ENCODE measurements around the gene FAM151B. TPM values are rescaled to one million over a fixed set of nuclear protein-coding genes. Genes with fewer than 3 reads are reported as not detected.

The FAM151B gene
- total RNA-seq, 2 donors from 2014 or later = 3.9 to 7.4 TPM

DNA sequence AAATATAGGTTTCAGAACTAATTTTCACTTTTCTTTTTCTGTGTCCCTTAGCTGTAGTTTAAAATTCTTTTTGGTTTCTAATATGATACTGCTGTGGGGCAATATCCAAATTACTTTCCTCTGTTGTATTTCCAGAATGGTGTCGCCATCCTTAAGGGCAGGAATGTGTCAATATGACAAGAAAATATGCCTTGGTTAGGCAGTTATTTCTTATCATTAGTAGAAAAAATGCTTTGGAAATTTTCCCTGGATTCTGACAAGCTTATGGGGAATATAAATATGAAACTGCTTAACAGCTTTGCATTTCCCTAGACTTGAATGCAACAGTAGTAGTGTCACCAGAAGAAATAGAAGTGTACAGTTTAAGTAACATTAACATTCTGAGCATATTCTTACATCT lies 52.8 kb downstream of the FAM151B start:
- TF ChIP-seq, protein P1, sequence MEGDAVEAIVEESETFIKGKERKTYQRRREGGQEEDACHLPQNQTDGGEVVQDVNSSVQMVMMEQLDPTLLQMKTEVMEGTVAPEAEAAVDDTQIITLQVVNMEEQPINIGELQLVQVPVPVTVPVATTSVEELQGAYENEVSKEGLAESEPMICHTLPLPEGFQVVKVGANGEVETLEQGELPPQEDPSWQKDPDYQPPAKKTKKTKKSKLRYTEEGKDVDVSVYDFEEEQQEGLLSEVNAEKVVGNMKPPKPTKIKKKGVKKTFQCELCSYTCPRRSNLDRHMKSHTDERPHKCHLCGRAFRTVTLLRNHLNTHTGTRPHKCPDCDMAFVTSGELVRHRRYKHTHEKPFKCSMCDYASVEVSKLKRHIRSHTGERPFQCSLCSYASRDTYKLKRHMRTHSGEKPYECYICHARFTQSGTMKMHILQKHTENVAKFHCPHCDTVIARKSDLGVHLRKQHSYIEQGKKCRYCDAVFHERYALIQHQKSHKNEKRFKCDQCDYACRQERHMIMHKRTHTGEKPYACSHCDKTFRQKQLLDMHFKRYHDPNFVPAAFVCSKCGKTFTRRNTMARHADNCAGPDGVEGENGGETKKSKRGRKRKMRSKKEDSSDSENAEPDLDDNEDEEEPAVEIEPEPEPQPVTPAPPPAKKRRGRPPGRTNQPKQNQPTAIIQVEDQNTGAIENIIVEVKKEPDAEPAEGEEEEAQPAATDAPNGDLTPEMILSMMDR (IDR thresholded peaks at IDR 0.05) = no peak
- Histone ChIP-seq H3K36me3 (no peaks in the 10 kb centered on the region), H3K4me3 (no peak overlapping the region), H3K9me3 (no peaks in the 10 kb centered on the region), H3K27me3 (replicated peaks; ENCODE audit: insufficient read depth) (no peaks in the 10 kb centered on the region), H3K27ac (no peak overlapping the region), H3K4me1 (ENCODE audit: control insufficient read depth in 1 of 2, low read depth in 2 of 2) (no peaks in the 10 kb centered on the region)
- DNase-seq (ENCODE audit: low spot score) = no peak
- no peak for ATAC-seq (ENCODE audit: insufficient number of reproducible peaks, low FRiP score, low read depth)

- TF ChIP-seq, protein P1 (IDR thresholded peaks at IDR 0.05) = no peak
- Histone ChIP-seq H3K27me3 (replicated peaks; ENCODE audit: insufficient read depth) (no peaks in the 10 kb centered on the region), H3K27ac (no peak overlapping the region), H3K9me3 (no peaks in the 10 kb centered on the region), H3K4me3 (no peak overlapping the region), H3K36me3 (no peaks in the 10 kb centered on the region), H3K4me1 (ENCODE audit: control insufficient read depth in 1 of 2, low read depth in 2 of 2) (no peaks in the 10 kb centered on the region)
- ATAC-seq (ENCODE audit: insufficient number of reproducible peaks, low FRiP score, low read depth) (no peak), DNase-seq (ENCODE audit: low spot score) (no peak)
Observed at GRCh38 chr5:80541392-80541791, 53.5 kb downstream of the FAM151B start.

- DNase-seq (ENCODE audit: low spot score) = no peak
- Histone ChIP-seq H3K4me1 (ENCODE audit: control insufficient read depth in 1 of 2, low read depth in 2 of 2) (no peaks in the 10 kb centered on the region), H3K4me3 (no peak overlapping the region), H3K9me3 (no peaks in the 10 kb centered on the region), H3K27me3 (replicated peaks; ENCODE audit: insufficient read depth) (no peaks in the 10 kb centered on the region), H3K36me3 (no peaks in the 10 kb centered on the region), H3K27ac (no peak overlapping the region)
- ATAC-seq (ENCODE audit: insufficient number of reproducible peaks, low FRiP score, low read depth) = no peak
- TF ChIP-seq, protein P1 (IDR thresholded peaks at IDR 0.05) = no peak
Observed at GRCh38 chr5:80554646-80555045, 66.7 kb downstream of the FAM151B start.

GRCh38 chr5:80555099-80555498 lies 67.2 kb downstream of the FAM151B start:
- no peaks in the 10 kb centered on the region for H3K4me1 ChIP-seq (ENCODE audit: control insufficient read depth in 1 of 2, low read depth in 2 of 2)
- TF ChIP-seq, protein P1 (IDR thresholded peaks at IDR 0.05) = no peak
- no peaks in the 10 kb centered on the region for H3K27me3 ChIP-seq (replicated peaks; ENCODE audit: insufficient read depth)
- H3K4me3 ChIP-seq = no peak overlapping the region
- no peaks in the 10 kb centered on the region for H3K9me3 ChIP-seq
- H3K27ac ChIP-seq = no peak overlapping the region
- no peaks in the 10 kb centered on the region for H3K36me3 ChIP-seq
- DNase-seq (ENCODE audit: low spot score) = no peak
- ATAC-seq (ENCODE audit: insufficient number of reproducible peaks, low FRiP score, low read depth) = no peak

- no peak overlapping the region for H3K27ac ChIP-seq
- no peak for DNase-seq (ENCODE audit: low spot score)
- no peaks in the 10 kb centered on the region for H3K9me3 ChIP-seq
- no peaks in the 10 kb centered on the region for H3K4me1 ChIP-seq (ENCODE audit: control insufficient read depth in 1 of 2, low read depth in 2 of 2)
- ATAC-seq (ENCODE audit: insufficient number of reproducible peaks, low FRiP score, low read depth) = no peak
- TF ChIP-seq, protein P1 (IDR thresholded peaks at IDR 0.05) = no peak
- H3K4me3 ChIP-seq = no peak overlapping the region
- no peaks in the 10 kb centered on the region for H3K36me3 ChIP-seq
- H3K27me3 ChIP-seq (replicated peaks; ENCODE audit: insufficient read depth) = no peaks in the 10 kb centered on the region
Observed at GRCh38 chr5:80559244-80559643, 71.3 kb downstream of the FAM151B start.

All from thoracic aorta (tissue), 2 donors.